HepG2 (cell line): Measurements from ENCODE around the gene RNF213. TPM values are rescaled to one million over a fixed set of nuclear protein-coding genes. Genes with fewer than 3 reads are reported as not detected.

Experiments used
- ARNTL ChIP-seq: sonication (generic); formaldehyde crosslinking; IDR thresholded peaks from 2 replicates; pipeline ENCODE4 v1.4.0; 2020; ENCODE audit warnings: mild to moderate bottlenecking, missing genetic modification reagents
- KAT2B ChIP-seq: fragments of 150-350 bp; IDR thresholded peaks from 2 replicates; pipeline ENCODE4 v1.6.1; 2014; ENCODE audit warnings: low read depth, low read length, borderline replicate concordance
- NFYC ChIP-seq: IDR thresholded peaks from 2 replicates; pipeline ENCODE4 v1.6.1; 2016; ENCODE audit warnings: missing genetic modification reagents, missing compliant biosample characterization
- PITX1 ChIP-seq: sonication (generic); formaldehyde crosslinking; IDR thresholded peaks from 2 replicates; pipeline ENCODE4 v1.5.1; 2020; ENCODE audit warnings: mild to moderate bottlenecking, missing genetic modification reagents
- POGZ ChIP-seq: sonication (generic); formaldehyde crosslinking; IDR thresholded peaks from 2 replicates; pipeline ENCODE4 v1.4.0; 2020; ENCODE audit warnings: mild to moderate bottlenecking, missing genetic modification reagents
- SNAPC4 ChIP-seq: sonication (generic); formaldehyde crosslinking; IDR thresholded peaks from 2 replicates; pipeline ENCODE4 v1.4.0; 2020; ENCODE audit warnings: mild to moderate bottlenecking, missing genetic modification reagents
- ZBTB43 ChIP-seq: sonication (generic); formaldehyde crosslinking; conservative IDR thresholded peaks from 2 replicates; pipeline ENCODE4 v1.4.0; 2020; ENCODE audit warnings: missing genetic modification reagents
- ZHX2 ChIP-seq, 2 experiments: sonication (generic) in 1 of 2; formaldehyde crosslinking in 1 of 2; IDR thresholded peaks; 2 replicates each; pipeline versions ENCODE4 v1.6.1 to v1.9.0; 2014 to 2022; ENCODE audit warnings: antibody characterized with exemption in 1 of 2, borderline replicate concordance in 1 of 2, inconsistent platforms in 1 of 2, low read depth in 1 of 2, missing genetic modification reagents in 1 of 2
- ZNF143 ChIP-seq: sonication (generic); formaldehyde crosslinking; IDR thresholded peaks from 2 replicates; pipeline ENCODE4 v1.4.0; 2020; ENCODE audit warnings: missing genetic modification reagents
- ZNF317 ChIP-seq: sonication (generic); formaldehyde crosslinking; IDR thresholded peaks from 2 replicates; pipeline ENCODE4 v1.5.0; 2020; ENCODE audit warnings: mild to moderate bottlenecking, missing genetic modification reagents
- ZNF501 ChIP-seq: sonication (generic); formaldehyde crosslinking; IDR thresholded peaks from 2 replicates; pipeline ENCODE4 v1.5.1; 2020; ENCODE audit warnings: mild to moderate bottlenecking, moderate library complexity, missing genetic modification reagents
- ZNF710 ChIP-seq: sonication (generic); formaldehyde crosslinking; IDR thresholded peaks from 2 replicates; pipeline ENCODE4 v1.5.0; 2020; ENCODE audit warnings: mild to moderate bottlenecking, missing genetic modification reagents, borderline replicate concordance
- polyA plus RNA-seq, 8 experiments: library from polyadenylated mRNA; depleted of rRNA in 3 of 8; stranded (reverse) in 7 of 8; unstranded in 1 of 8; fragments of >200 nt; fragmentation: Illumina TruSeq in 4 of 8; extraction: Trizol in 4 of 8; gene quantifications; 2 replicates each; pipeline versions ENCODE4 v1.2.1 to v1.2.3, GENCODE V29; 2011 to 2016; ENCODE audit warnings: low read depth in 4 of 8, missing spikeins in 1 of 8, mixed read lengths in 1 of 8; ENCODE audit not compliant: insufficient read depth in 1 of 8
- total RNA-seq, 5 experiments: library from RNA; depleted of rRNA; stranded (reverse); fragments of >200 nt; fragmentation: Illumina TruSeq; extraction: Trizol; gene quantifications; 2 replicates each; pipeline ENCODE4 v1.2.3, GENCODE V29; 2016; ENCODE audit warnings: low read depth in 1 of 5

The RNF213 gene
- total and polyA plus RNA-seq, 2 of the 13 experiments (the other 11 are each of a cell fraction or from before 2014, with no cell fraction given) = 38.6 to 38.7 TPM

- TF ChIP-seq ZNF317 (CRISPR knock-in tag) (no peak), ZNF143 (no peak), ZNF710 (no peak), SNAPC4 (CRISPR knock-in tag) (no peak), POGZ (CRISPR knock-in tag) (no peak), ZHX2 (IDR thresholded peaks at IDR 0.05; ENCODE audit: low read depth) (no peak), ZHX2 (CRISPR knock-in tag; IDR thresholded peaks at IDR 0.05; ENCODE audit: borderline replicate concordance) (peak; percentile 89), NFYC (no peak), KAT2B (no peak), ZBTB43 (CRISPR knock-in tag) (0 out of 2 replicates have a peak, but pooled peaks have one; percentile 24), ZNF501 (no peak), PITX1 (no peak), ARNTL (CRISPR knock-in tag) (0 out of 2 replicates have a peak, but pooled peaks have one; percentile 23)
Measured at GRCh38 chr17:80260069-80260535, 550 bp upstream of the RNF213 start (continued).
